HepG2 (cell line): Measurements from ENCODE around the gene HLA-DMB. TPM values are rescaled to one million over a fixed set of nuclear protein-coding genes. Genes with fewer than 3 reads are reported as not detected.

Experiments used
- BORCS8-MEF2B ChIP-seq: sonication (generic); formaldehyde crosslinking; IDR thresholded peaks from 2 replicates; pipeline ENCODE4 v1.8.0; 2022; ENCODE audit warnings: mild to moderate bottlenecking, missing genetic modification reagents
- MAFF ChIP-seq: IDR thresholded peaks from 2 replicates; pipeline ENCODE4 v1.6.1; 2011; ENCODE audit warnings: low read depth, low read length, improper control_type of control experiment
- MBNL3 ChIP-seq: fragments of 250-450 bp; sonication (Bioruptor Pico); conservative IDR thresholded peaks from 2 replicates; pipeline ENCODE4 v1.8.0; 2022; ENCODE audit warnings: mild to moderate bottlenecking, inconsistent platforms
- MTERF4 ChIP-seq: sonication (generic); formaldehyde crosslinking; IDR thresholded peaks from 2 replicates; pipeline ENCODE4 v1.8.0; 2023; ENCODE audit warnings: mild to moderate bottlenecking, missing genetic modification reagents
- MXD4 ChIP-seq: IDR thresholded peaks from 2 replicates; pipeline ENCODE4 v1.6.1; 2016; ENCODE audit warnings: mild to moderate bottlenecking, missing biosample characterization, missing genetic modification reagents
- PHF21A ChIP-seq: sonication (generic); formaldehyde crosslinking; IDR thresholded peaks from 2 replicates; pipeline ENCODE4 v1.5.0; 2020; ENCODE audit warnings: mild to moderate bottlenecking, missing genetic modification reagents
- RBAK ChIP-seq: sonication (generic); formaldehyde crosslinking; IDR thresholded peaks from 2 replicates; pipeline ENCODE4 v1.5.1; 2020; ENCODE audit warnings: mild to moderate bottlenecking, missing genetic modification reagents
- SMAD9 ChIP-seq: sonication (generic); formaldehyde crosslinking; IDR thresholded peaks from 2 replicates; pipeline ENCODE4 v1.5.1; 2020; ENCODE audit warnings: mild to moderate bottlenecking, missing genetic modification reagents
- ZBTB49 ChIP-seq: sonication (generic); formaldehyde crosslinking; IDR thresholded peaks from 2 replicates; pipeline ENCODE4 v1.4.0; 2020; ENCODE audit warnings: missing genetic modification reagents, borderline replicate concordance
- ZFP36 ChIP-seq: fragments of 150-350 bp; IDR thresholded peaks from 2 replicates; pipeline ENCODE4 v1.6.1; 2018; ENCODE audit warnings: borderline replicate concordance, low read length, low read depth; ENCODE audit not compliant: partially characterized antibody
- ZNF20 ChIP-seq: sonication (generic); formaldehyde crosslinking; IDR thresholded peaks from 2 replicates; pipeline ENCODE4 v1.4.0; 2020; ENCODE audit warnings: mild to moderate bottlenecking, moderate library complexity, missing genetic modification reagents
- ZNF276 ChIP-seq: sonication (generic); formaldehyde crosslinking; IDR thresholded peaks from 2 replicates; pipeline ENCODE4 v1.4.0; 2020; ENCODE audit warnings: mild to moderate bottlenecking, low read depth, missing genetic modification reagents
- ZNF552 ChIP-seq: sonication (generic); formaldehyde crosslinking; IDR thresholded peaks from 2 replicates; pipeline ENCODE4 v1.9.0; 2022; ENCODE audit warnings: missing genetic modification reagents, mild to moderate bottlenecking, borderline replicate concordance
- ZNF615 ChIP-seq: sonication (generic); formaldehyde crosslinking; IDR thresholded peaks from 2 replicates; pipeline ENCODE4 v1.5.0; 2020; ENCODE audit warnings: mild to moderate bottlenecking, missing genetic modification reagents, borderline replicate concordance
- ZNF646 ChIP-seq: sonication (generic); formaldehyde crosslinking; IDR thresholded peaks from 2 replicates; pipeline ENCODE4 v1.9.0; 2021; ENCODE audit warnings: mild to moderate bottlenecking, missing genetic modification reagents
- ZNF713 ChIP-seq: sonication (generic); formaldehyde crosslinking; IDR thresholded peaks from 2 replicates; pipeline ENCODE4 v1.4.0; 2020; ENCODE audit warnings: mild to moderate bottlenecking, missing genetic modification reagents
- polyA plus RNA-seq, 8 experiments: library from polyadenylated mRNA; depleted of rRNA in 3 of 8; stranded (reverse) in 7 of 8; unstranded in 1 of 8; fragments of >200 nt; fragmentation: Illumina TruSeq in 4 of 8; extraction: Trizol in 4 of 8; gene quantifications; 2 replicates each; pipeline versions ENCODE4 v1.2.1 to v1.2.3, GENCODE V29; 2011 to 2016; ENCODE audit warnings: low read depth in 4 of 8, missing spikeins in 1 of 8, mixed read lengths in 1 of 8; ENCODE audit not compliant: insufficient read depth in 1 of 8
- total RNA-seq, 5 experiments: library from RNA; depleted of rRNA; stranded (reverse); fragments of >200 nt; fragmentation: Illumina TruSeq; extraction: Trizol; gene quantifications; 2 replicates each; pipeline ENCODE4 v1.2.3, GENCODE V29; 2016; ENCODE audit warnings: low read depth in 1 of 5

The HLA-DMB gene
- total and polyA plus RNA-seq, 2 of the 13 experiments (the other 11 are each of a cell fraction or from before 2014, with no cell fraction given) = not detected

GRCh38 chr6:32894085-32895005 lies 46.5 kb downstream of the HLA-DMB start (continued):
- TF ChIP-seq ZNF646 (CRISPR knock-in tag) (no peak), ZFP36 (no peak), SMAD9 (CRISPR knock-in tag) (peak; percentile 85; the same call in 1 of the 2 replicates), MBNL3 (CRISPR knock-in tag) (no peak), MAFF (no peak), MTERF4 (CRISPR knock-in tag) (no peak), ZBTB49 (no peak; the same call in 1 of the 2 replicates), ZNF615 (CRISPR knock-in tag) (no peak), ZNF20 (CRISPR knock-in tag) (no peak), ZNF713 (no peak), BORCS8-MEF2B (CRISPR knock-in tag) (peak; percentile 66; the same call in 1 of the 2 replicates), PHF21A (CRISPR knock-in tag) (peak; percentile 87), MXD4 (peak; percentile 88), ZNF552 (no peak; the same call in 1 of the 2 replicates), RBAK (CRISPR knock-in tag) (no peak), ZNF276 (no peak)
